HFFc6 (cell line): Measurements from ENCODE around the gene MAP3K5. TPM values are rescaled to one million over a fixed set of nuclear protein-coding genes. Genes with fewer than 3 reads are reported as not detected.

Experiments
- DNase-seq: peaks from one replicate; pipeline ENCODE4 v3.0.0-alpha.2; 2018
- H3K27ac Mint-ChIP-seq: 2 replicates; pipeline ENCODE4 v1.8.0; 2020; ENCODE audit warnings: mild to moderate bottlenecking, mixed read lengths
- H3K27me3 Mint-ChIP-seq: 2 replicates; pipeline ENCODE4 v1.8.0; 2021; ENCODE audit warnings: mild to moderate bottlenecking, moderate library complexity, mixed read lengths; ENCODE audit not compliant: insufficient read depth
- H3K36me3 Mint-ChIP-seq: 2 replicates; pipeline ENCODE4 v1.8.0; 2021; ENCODE audit warnings: low read depth, mixed read lengths
- H3K4me1 Mint-ChIP-seq: 2 replicates; pipeline ENCODE4 v1.8.0; 2020; ENCODE audit warnings: low read depth, mixed read lengths
- H3K4me3 Mint-ChIP-seq: 2 replicates; pipeline ENCODE4 v1.8.0; 2020; ENCODE audit warnings: mild to moderate bottlenecking, moderate library complexity, mixed read lengths
- H3K9me3 Mint-ChIP-seq: 2 replicates; pipeline ENCODE4 v1.8.0; 2020; ENCODE audit warnings: mild to moderate bottlenecking, mixed read lengths
- CTCF ChIP-seq: fragments of 200-600 bp; sonication (generic); IDR thresholded peaks from 2 replicates; pipeline ENCODE4 v1.5.0; 2021; ENCODE audit warnings: antibody characterized with exemption, mild to moderate bottlenecking
- total RNA-seq, 6 experiments: library from RNA; stranded (reverse); fragmentation: NEBNext Ultra II Directional; extraction: Animal tissue kit (Norgen Biotek cat#: 25700); gene quantifications; 2 replicates in 1 of 6; 3 replicates in 5 of 6; pipeline ENCODE4 v1.2.3, GENCODE V29; 2021

Gene MAP3K5
- total RNA-seq, 6 experiments from 2014 or later = 11.9 to 22.2 (median 19.1) TPM

- H3K27me3 Mint-ChIP-seq = no peaks in the 10 kb centered on the region; the same call in 1 of the 2 replicates
- no peak for DNase-seq
Measured at GRCh38 chr6:136684466-136684865, 107.8 kb downstream of the MAP3K5 start.

GRCh38 chr6:136683209-136683941 lies 108.9 kb downstream of the MAP3K5 start:
- H3K27ac Mint-ChIP-seq = no peak overlapping the region
- H3K36me3 Mint-ChIP-seq = peaks cover 19% of the 10 kb centered on the region
- H3K27me3 Mint-ChIP-seq = no peaks in the 10 kb centered on the region; the same call in 1 of the 2 replicates
- H3K4me1 Mint-ChIP-seq = peaks cover 13% of the 10 kb centered on the region
- no peak for DNase-seq
- no peaks in the 10 kb centered on the region; the same call in 1 of the 2 replicates for H3K9me3 Mint-ChIP-seq
- H3K4me3 Mint-ChIP-seq = no peak overlapping the region
- TF ChIP-seq CTCF = no peak

More at GRCh38 chr6:136684466-136684865, 107.8 kb downstream of the MAP3K5 start:
- H3K27ac Mint-ChIP-seq = no peak overlapping the region
- H3K4me3 Mint-ChIP-seq = no peak overlapping the region
- peaks cover 13% of the 10 kb centered on the region for H3K4me1 Mint-ChIP-seq
- no peak for TF ChIP-seq CTCF
- no peaks in the 10 kb centered on the region; the same call in 1 of the 2 replicates for H3K9me3 Mint-ChIP-seq
- H3K36me3 Mint-ChIP-seq = peaks cover 24% of the 10 kb centered on the region

GRCh38 chr6:136682292-136682691 lies 110.0 kb downstream of the MAP3K5 start:
- Mint-ChIP-seq H3K4me1 (peaks cover 13% of the 10 kb centered on the region), H3K9me3 (no peaks in the 10 kb centered on the region; the same call in 1 of the 2 replicates), H3K27ac (no peak overlapping the region), H3K27me3 (no peaks in the 10 kb centered on the region; the same call in 1 of the 2 replicates), H3K36me3 (peaks cover 15% of the 10 kb centered on the region), H3K4me3 (no peak overlapping the region)
- no peak for DNase-seq
- TF ChIP-seq CTCF = no peak

GRCh38 chr6:136677822-136678221 lies 114.5 kb downstream of the MAP3K5 start:
- H3K27me3 Mint-ChIP-seq = no peaks in the 10 kb centered on the region; the same call in 1 of the 2 replicates
- H3K4me3 Mint-ChIP-seq = no peak overlapping the region
- TF ChIP-seq CTCF = no peak
- H3K27ac Mint-ChIP-seq = no peak overlapping the region
- DNase-seq = no peak
- peaks cover 11% of the 10 kb centered on the region for H3K36me3 Mint-ChIP-seq
- H3K4me1 Mint-ChIP-seq = peaks cover 5% of the 10 kb centered on the region
- H3K9me3 Mint-ChIP-seq = no peaks in the 10 kb centered on the region

GRCh38 chr6:136677344-136677743 lies 114.9 kb downstream of the MAP3K5 start:
- H3K4me3 Mint-ChIP-seq = no peak overlapping the region
- no peaks in the 10 kb centered on the region; the same call in 1 of the 2 replicates for H3K27me3 Mint-ChIP-seq
- H3K36me3 Mint-ChIP-seq = peaks cover 11% of the 10 kb centered on the region
- H3K9me3 Mint-ChIP-seq = no peaks in the 10 kb centered on the region
- no peak for TF ChIP-seq CTCF
- DNase-seq = no peak
- H3K4me1 Mint-ChIP-seq = peaks cover 5% of the 10 kb centered on the region
- no peak overlapping the region for H3K27ac Mint-ChIP-seq
